Pancreas (tissue), 10 donors: Measurements from ENCODE around the gene DYNLT1. TPM values are rescaled to one million over a fixed set of nuclear protein-coding genes. Genes with fewer than 3 reads are reported as not detected.
"Not testable (repeated sequence)": the region's sequence is repeated elsewhere in the genome, so short reads cannot be mapped to it uniquely, and the experiment has no call there.

Source experiments
- ATAC-seq, 4 donors: fragments of 200-7000 bp; cut with Tn5 transposase; one replicate each; pipeline versions ENCODE4 v1.8.0 to v1.9.1; 2020; ENCODE audit warnings: mild to moderate bottlenecking in 4 of 4, moderate library complexity in 4 of 4
- DNase-seq, 6 donors: peaks; one replicate each; pipeline ENCODE4 v3.0.0-alpha.2; 2020
- FAIRE-seq: peaks from 2 replicates; lab custom pipeline; 2012; peaks lifted over from hg19 to GRCh38; lab: Jason Lieb, UNC
- H3K27ac ChIP-seq, 4 donors: fragments of 200-600 bp; sonication (generic); 1 replicate in 3 of 4; 2 replicates in 1 of 4; pipeline versions ENCODE4 v1.5.0 to v1.8.0; 2020
- H3K27me3 ChIP-seq, 4 donors: fragments of 200-600 bp; one replicate each; pipeline ENCODE4 v1.8.0; 2021
- H3K36me3 ChIP-seq, 3 donors: fragments of 200-600 bp; sonication (generic) in 1 of 3; one replicate each; pipeline versions ENCODE4 v1.5.0 to v1.8.0; 2020 to 2021
- H3K4me1 ChIP-seq, 3 donors: fragments of 200-600 bp; one replicate each; pipeline ENCODE4 v1.8.0; 2021
- H3K4me3 ChIP-seq, 4 donors: fragments of 200-600 bp; sonication (generic) in 2 of 4; one replicate each; pipeline versions ENCODE4 v1.5.0 to v1.8.0; 2020 to 2021
- H3K9me3 ChIP-seq, 4 donors: fragments of 200-600 bp; one replicate each; pipeline ENCODE4 v1.8.0; 2021
- WGBS, 2 donors: extraction: QIAGEN DNeasy Blood & Tissue Kit; methylation state at CpG; one replicate each; pipeline ENCODE4 v1.1.7; 2013; 5-methylcytosine and 5-hydroxymethylcytosine counted together
- intact Hi-C, 3 donors: fragments of 100-400 bp; cut with DNase I; formaldehyde crosslinking; loops; one replicate each; pipeline versions ENCODE4 v1.11.1 to v1.14.2; 2022
- polyA plus RNA-seq, 2 donors: library from polyadenylated mRNA; stranded (reverse); fragments of 200-250 nt; gene quantifications; one replicate each; pipeline ENCODE4 v1.2.3, GENCODE V29; 2013
- total RNA-seq, 6 donors: library from RNA; stranded (reverse); fragmentation: NEBNext Ultra II Directional in 4 of 6; extraction: Animal tissue kit (Norgen Biotek cat#: 25700) in 4 of 6; gene quantifications; one replicate each; pipeline versions ENCODE4 v1.2.1 to v1.2.4, GENCODE V29; 2021 to 2023
- TF ChIP-seq, protein P1 (sequence below), 4 donors: fragments of 200-600 bp; sonication (generic) in 3 of 4; IDR thresholded peaks; one replicate each; pipeline versions ENCODE4 v1.5.0 to v1.8.0; 2021; ENCODE audit warnings: antibody characterized with exemption in 4 of 4
- donor health status: healthy with polysubstance abuse.
- donor health status: DM: no; HTN: no; CAD: no; lungs with moderate emphysema.
- donor health status: DM: no; HTN: no; CAD: no.
- donor health status: control.
- donor health status: control.
- donor health status: Bipolar disorder and iron deficiency.
- donor health status: DM: yes; HTN: yes; CAD: no.
- donor health status: DM: no; HTN: no; CAD: no.
- donor health status: DM: no; HTN: no; CAD: no.
- donor health status: DM: yes; HTN: yes; CAD: no.

Gene DYNLT1
- total and polyA plus RNA-seq, 8 donors: 19.0 to 80.9 (median 36.8) TPM

DNA sequence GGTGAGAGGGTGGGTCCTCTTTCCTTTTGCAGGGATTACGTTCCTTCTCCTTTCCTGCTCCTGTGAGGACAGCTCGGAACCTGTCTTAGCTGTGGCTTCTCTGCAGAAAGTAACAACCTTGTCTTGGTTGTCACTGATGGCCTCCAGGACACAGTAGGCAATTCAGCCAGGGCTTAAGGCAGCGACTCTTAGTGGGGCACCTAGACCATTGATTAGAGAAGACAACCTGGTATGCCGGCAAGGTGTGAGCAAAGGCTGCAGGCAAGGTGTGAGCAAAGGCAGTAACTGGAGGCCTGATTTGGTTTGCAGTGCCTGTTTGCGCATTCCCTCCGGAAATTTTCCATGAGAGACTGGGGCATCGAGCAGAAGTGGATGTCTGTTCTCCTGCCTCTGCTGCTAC, 37.6 kb downstream of the DYNLT1 start:
- FAIRE-seq (no peak), DNase-seq (no peak), ATAC-seq (no peak)
- Histone ChIP-seq H3K9me3 (no peaks in the 10 kb centered on the region), H3K36me3 (peaks cover 7 to 52% (median 21%) of the 10 kb centered on the region in 3 donors), H3K4me1 (peaks cover 5 to 16% (median 15%) of the 10 kb centered on the region in 3 donors), H3K4me3 (no peak overlapping the region), H3K27ac (no peak overlapping the region), H3K27me3 (no peaks in the 10 kb centered on the region)
- TF ChIP-seq, protein P1, sequence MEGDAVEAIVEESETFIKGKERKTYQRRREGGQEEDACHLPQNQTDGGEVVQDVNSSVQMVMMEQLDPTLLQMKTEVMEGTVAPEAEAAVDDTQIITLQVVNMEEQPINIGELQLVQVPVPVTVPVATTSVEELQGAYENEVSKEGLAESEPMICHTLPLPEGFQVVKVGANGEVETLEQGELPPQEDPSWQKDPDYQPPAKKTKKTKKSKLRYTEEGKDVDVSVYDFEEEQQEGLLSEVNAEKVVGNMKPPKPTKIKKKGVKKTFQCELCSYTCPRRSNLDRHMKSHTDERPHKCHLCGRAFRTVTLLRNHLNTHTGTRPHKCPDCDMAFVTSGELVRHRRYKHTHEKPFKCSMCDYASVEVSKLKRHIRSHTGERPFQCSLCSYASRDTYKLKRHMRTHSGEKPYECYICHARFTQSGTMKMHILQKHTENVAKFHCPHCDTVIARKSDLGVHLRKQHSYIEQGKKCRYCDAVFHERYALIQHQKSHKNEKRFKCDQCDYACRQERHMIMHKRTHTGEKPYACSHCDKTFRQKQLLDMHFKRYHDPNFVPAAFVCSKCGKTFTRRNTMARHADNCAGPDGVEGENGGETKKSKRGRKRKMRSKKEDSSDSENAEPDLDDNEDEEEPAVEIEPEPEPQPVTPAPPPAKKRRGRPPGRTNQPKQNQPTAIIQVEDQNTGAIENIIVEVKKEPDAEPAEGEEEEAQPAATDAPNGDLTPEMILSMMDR (IDR thresholded peaks at IDR 0.05): no peak
- WGBS, 2 donors: 90 to 96% methylated on average over 7 of the region's 7 CpGs
- intact Hi-C loops: loop anchor here in 1 of 3 donors (10.0 kb wide), 1 partner anchor 382 kb away; no protein-coding TSS in a partner anchor

DNA sequence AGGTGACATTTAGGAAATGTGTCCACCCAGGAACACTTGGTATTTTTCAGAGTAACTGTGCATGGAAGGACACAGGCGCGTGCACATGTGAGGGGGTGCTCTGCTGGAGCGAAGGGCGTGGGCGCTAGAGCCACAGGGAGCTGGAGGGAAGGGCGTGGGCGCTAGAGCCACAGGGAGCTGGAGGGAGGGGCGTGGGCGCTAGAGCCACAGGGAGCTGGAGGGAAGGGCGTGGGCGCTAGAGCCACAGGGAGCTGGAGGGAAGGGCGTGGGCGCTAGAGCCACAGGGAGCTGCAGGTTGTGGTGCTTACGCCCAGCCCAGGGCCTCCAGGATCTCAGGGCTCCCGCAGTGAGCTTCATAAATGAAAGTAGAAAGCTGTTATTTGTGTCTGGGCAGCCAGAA, 38.5 kb downstream of the DYNLT1 start:
- not testable (repeated sequence) for DNase-seq, ATAC-seq, H3K27ac ChIP-seq, H3K4me3 ChIP-seq, H3K9me3 ChIP-seq, H3K27me3 ChIP-seq, FAIRE-seq
- H3K4me1 ChIP-seq: peaks cover 0 to 16% (median 15%) of the 10 kb centered on the region in 3 donors
- WGBS, 2 donors: 83 to 87% methylated on average over 13 to 15 of the region's 15 CpGs
- intact Hi-C loops: loop anchor here in 1 of 3 donors (10.0 kb wide), 1 partner anchor 381 kb away; no protein-coding TSS in a partner anchor
- peaks cover 7 to 52% (median 21%) of the 10 kb centered on the region in 3 donors for H3K36me3 ChIP-seq

- ATAC-seq: peak; percentile 53 to 85 (median 84)
- DNase-seq: peak in 1 of 6 donors; percentile 63
- TF ChIP-seq, protein P1 (IDR thresholded peaks at IDR 0.05): peak; percentile 15 to 57 (median 32)
- no peak for FAIRE-seq
- no peaks in the 10 kb centered on the region for H3K27me3 ChIP-seq
- no peaks in the 10 kb centered on the region for H3K9me3 ChIP-seq
- peaks cover 7 to 49% (median 21%) of the 10 kb centered on the region in 3 donors for H3K36me3 ChIP-seq
- 52 to 55% methylated on average over 13 of the region's 13 CpGs for WGBS, 2 donors
- no peak overlapping the region for H3K27ac ChIP-seq
- H3K4me1 ChIP-seq: peaks cover 0 to 16% (median 15%) of the 10 kb centered on the region in 3 donors
- no peak overlapping the region for H3K4me3 ChIP-seq
- intact Hi-C loops: loop anchor here in 1 of 3 donors (10.0 kb wide), 1 partner anchor 381 kb away; no protein-coding TSS in a partner anchor
Measured at GRCh38 chr6:158605266-158605878, 39.2 kb downstream of the DYNLT1 start.

- FAIRE-seq: no peak
- Histone ChIP-seq H3K9me3 (no peaks in the 10 kb centered on the region), H3K4me3 (no peak overlapping the region), H3K36me3 (peaks cover 7 to 41% (median 25%) of the 10 kb centered on the region in 3 donors), H3K4me1 (peaks cover 0 to 16% (median 15%) of the 10 kb centered on the region in 3 donors), H3K27ac (no peak overlapping the region), H3K27me3 (no peaks in the 10 kb centered on the region)
- intact Hi-C loops: loop anchor here in 1 of 3 donors (10.0 kb wide), 1 partner anchor 379 kb away; no protein-coding TSS in a partner anchor
- WGBS, 2 donors: 55 to 60% methylated on average over 6 of the region's 6 CpGs
- TF ChIP-seq, protein P1 (IDR thresholded peaks at IDR 0.05): no peak
- peak in 1 of 4 donors; percentile 42 for ATAC-seq
- no peak for DNase-seq
Measured at GRCh38 chr6:158604048-158604406, 40.5 kb downstream of the DYNLT1 start.

- Histone ChIP-seq H3K9me3 (no peaks in the 10 kb centered on the region), H3K36me3 (peaks cover 7 to 35% (median 21%) of the 10 kb centered on the region in 3 donors), H3K27me3 (no peaks in the 10 kb centered on the region), H3K4me1 (peaks cover 0 to 16% (median 15%) of the 10 kb centered on the region in 3 donors), H3K4me3 (no peak overlapping the region), H3K27ac (no peak overlapping the region)
- ATAC-seq: peak in 3 of 4 donors; percentile 35 to 52 (median 41)
- intact Hi-C loops: loop anchor here in 1 of 3 donors (10.0 kb wide), 1 partner anchor 379 kb away; no protein-coding TSS in a partner anchor
- DNase-seq: no peak
- FAIRE-seq: no peak
- TF ChIP-seq, protein P1 (IDR thresholded peaks at IDR 0.05): no peak
- 62% methylated on average over 15 of the region's 15 CpGs for WGBS, 2 donors
Measured at GRCh38 chr6:158603261-158604047, 41.1 kb downstream of the DYNLT1 start.
